IMR-90 (cell line): ENCODE measurements around the gene LDLRAD4. TPM values are rescaled to one million over a fixed set of nuclear protein-coding genes. Genes with fewer than 3 reads are reported as not detected.

ENCODE experiments used
- ATAC-seq: fragments of 200-7000 bp; cut with Tn5 transposase; 2 replicates; pipeline ENCODE4 v1.9.1; 2020; ENCODE audit warnings: low read depth, mild to moderate bottlenecking, moderate library complexity
- BruUV-seq: library from RNA; stranded (reverse); fragments of 400-500 nt; replicated peaks from 2 replicates; lab custom pipeline; 2021; lab: Mats Ljungman, UMichigan
- CTCF ChIA-PET: fragments of 300-600 bp; formaldehyde crosslinking; extraction: SDS; loops from one replicate; lab custom pipeline; 2021; ENCODE audit warnings: antibody characterized with exemption; lab: Yijun Ruan, JAX
- POLR2A ChIA-PET: fragments of 300-600 bp; sonication (Branson Sonifier 250); formaldehyde crosslinking; loops from one replicate; lab custom pipeline; 2022; ENCODE audit warnings: antibody characterized with exemption; ENCODE audit not compliant: unreplicated experiment; lab: Charles Lee
- DNase-seq: peaks from one replicate; pipeline ENCODE4 v3.0.0; 2013
- H2AFZ ChIP-seq: replicated peaks from 2 replicates; pipeline ENCODE3; 2013; ENCODE audit warnings: low read length, mild to moderate bottlenecking; ENCODE audit not compliant: poor library complexity
- H2AK5ac ChIP-seq: 2 replicates; pipeline ENCODE4 v1.6.1; 2013; ENCODE audit warnings: low read depth, low read length, inconsistent platforms
- H2AK9ac ChIP-seq: replicated peaks from 2 replicates; pipeline ENCODE3; 2013; ENCODE audit warnings: mild to moderate bottlenecking, low read depth, low read length, moderate library complexity; ENCODE audit not compliant: poor library complexity
- H2BK120ac ChIP-seq: 2 replicates; pipeline ENCODE4 v1.6.1; 2013; ENCODE audit warnings: low read depth, low read length, inconsistent platforms
- H2BK15ac ChIP-seq: 3 replicates; pipeline ENCODE4 v1.6.1; 2013; ENCODE audit warnings: low read depth, low read length, inconsistent platforms
- H2BK20ac ChIP-seq: 2 replicates; pipeline ENCODE4 v1.6.1; 2013; ENCODE audit warnings: low read depth, mild to moderate bottlenecking, inconsistent platforms, low read length, moderate library complexity
- H2BK5ac ChIP-seq: 2 replicates; pipeline ENCODE4 v1.6.1; 2013; ENCODE audit warnings: mild to moderate bottlenecking, low read depth, low read length, inconsistent platforms; ENCODE audit not compliant: poor library complexity, severe bottlenecking
- H3K14ac ChIP-seq: replicated peaks from 2 replicates; pipeline ENCODE4 v1.6.1; 2013; ENCODE audit warnings: low read depth, low read length, inconsistent platforms
- H3K18ac ChIP-seq: 2 replicates; pipeline ENCODE4 v1.6.1; 2013; ENCODE audit warnings: low read depth, low read length, control low read depth
- H3K23ac ChIP-seq: 2 replicates; pipeline ENCODE4 v1.6.1; 2013; ENCODE audit warnings: low read depth, low read length, inconsistent platforms
- H3K27ac ChIP-seq: 2 replicates; pipeline ENCODE4 v1.5.1; 2013; ENCODE audit warnings: mild to moderate bottlenecking, control low read depth, low read length; ENCODE audit not compliant: insufficient read depth
- H3K27me3 ChIP-seq: 2 replicates; pipeline ENCODE4 v1.6.1; 2013; ENCODE audit warnings: low read length; ENCODE audit not compliant: control insufficient read depth, insufficient read depth
- H3K36me3 ChIP-seq: 2 replicates; pipeline ENCODE4 v1.6.1; 2013; ENCODE audit warnings: low read length, mixed read lengths; ENCODE audit not compliant: control insufficient read depth, insufficient read depth
- H3K4ac ChIP-seq: 2 replicates; pipeline ENCODE4 v1.6.1; 2013; ENCODE audit warnings: low read depth, low read length, inconsistent platforms
- H3K4me1 ChIP-seq: 2 replicates; pipeline ENCODE4 v1.6.1; 2013; ENCODE audit warnings: low read length, mixed read lengths; ENCODE audit not compliant: control insufficient read depth, insufficient read depth
- H3K4me2 ChIP-seq: 2 replicates; pipeline ENCODE4 v1.6.1; 2013; ENCODE audit warnings: low read depth, mild to moderate bottlenecking, control low read depth, low read length, moderate library complexity
- H3K4me3 ChIP-seq: 2 replicates; pipeline ENCODE4 v1.5.1; 2013; ENCODE audit warnings: low read depth, mild to moderate bottlenecking, control low read depth, low read length, moderate library complexity; ENCODE audit not compliant: insufficient read depth
- H3K56ac ChIP-seq: 2 replicates; pipeline ENCODE4 v1.6.1; 2013; ENCODE audit warnings: low read length, inconsistent platforms; ENCODE audit not compliant: insufficient read depth; ENCODE audit errors: extremely low read depth
- H3K79me1 ChIP-seq, 2 experiments: 2 replicates each; pipeline ENCODE4 v1.6.1; 2013; ENCODE audit warnings: low read length in 2 of 2, inconsistent platforms in 1 of 2, low read depth in 1 of 2
- H3K9ac ChIP-seq: 2 replicates; pipeline ENCODE4 v1.6.1; 2013; ENCODE audit warnings: low read depth, low read length, control low read depth
- H3K9me1 ChIP-seq: 2 replicates; pipeline ENCODE4 v1.6.1; 2013; ENCODE audit warnings: low read length, inconsistent platforms; ENCODE audit not compliant: insufficient read depth
- H3K9me3 ChIP-seq: 2 replicates; pipeline ENCODE4 v1.6.1; 2013; ENCODE audit warnings: low read length; ENCODE audit not compliant: control insufficient read depth, insufficient read depth
- H4K20me1 ChIP-seq: 2 replicates; pipeline ENCODE4 v1.6.1; 2013; ENCODE audit warnings: low read length, inconsistent platforms; ENCODE audit not compliant: insufficient read depth
- H4K5ac ChIP-seq: 2 replicates; pipeline ENCODE4 v1.6.1; 2013; ENCODE audit warnings: mild to moderate bottlenecking, low read depth, low read length, control low read depth
- H4K8ac ChIP-seq, 2 experiments: 2 replicates each; pipeline ENCODE4 v1.6.1; 2013; ENCODE audit warnings: low read depth in 2 of 2, low read length in 2 of 2, control low read depth in 1 of 2, inconsistent platforms in 1 of 2
- H4K91ac ChIP-seq: 2 replicates; pipeline ENCODE4 v1.6.1; 2013; ENCODE audit warnings: low read depth, low read length, inconsistent platforms; ENCODE audit not compliant: insufficient read depth
- BHLHE40 ChIP-seq: fragments of 150-350 bp; IDR thresholded peaks from 2 replicates; pipeline ENCODE4 v1.6.1; 2016; ENCODE audit warnings: mild to moderate bottlenecking, low read depth, low read length
- CEBPB ChIP-seq: IDR thresholded peaks from 2 replicates; pipeline ENCODE4 v1.6.1; 2012; ENCODE audit warnings: low read depth, low read length, improper control_type of control experiment
- CHD1 ChIP-seq: IDR thresholded peaks from 2 replicates; pipeline ENCODE4 v1.6.1; 2012; ENCODE audit warnings: low read depth, low read length, improper control_type of control experiment
- CTCF ChIP-seq: conservative IDR thresholded peaks from 2 replicates; pipeline ENCODE4 v1.5.1; 2012; ENCODE audit warnings: mild to moderate bottlenecking, low read depth, low read length, improper control_type of control experiment
- ELK1 ChIP-seq: fragments of 150-350 bp; IDR thresholded peaks from 2 replicates; pipeline ENCODE4 v1.6.1; 2016; ENCODE audit warnings: low read depth, mild to moderate bottlenecking, low read length, moderate library complexity, borderline replicate concordance
- MAFK ChIP-seq: IDR thresholded peaks from 2 replicates; pipeline ENCODE4 v1.6.1; 2012; ENCODE audit warnings: low read depth, low read length, improper control_type of control experiment
- MAZ ChIP-seq: IDR thresholded peaks from 2 replicates; pipeline ENCODE4 v1.6.1; 2012; ENCODE audit warnings: low read depth, mild to moderate bottlenecking, low read length, improper control_type of control experiment, moderate library complexity, borderline replicate concordance
- MXI1 ChIP-seq: IDR thresholded peaks from 2 replicates; pipeline ENCODE4 v1.6.1; 2012; ENCODE audit warnings: low read depth, mild to moderate bottlenecking, low read length, moderate library complexity, borderline replicate concordance
- NFE2L2 ChIP-seq: fragments of 150-350 bp; IDR thresholded peaks from 2 replicates; pipeline ENCODE4 v1.6.1; 2016; ENCODE audit warnings: low read depth, mild to moderate bottlenecking, low read length
- POLR2A ChIP-seq: IDR thresholded peaks from 2 replicates; pipeline ENCODE4 v1.6.1; 2012; ENCODE audit warnings: mild to moderate bottlenecking, low read depth, low read length
- RCOR1 ChIP-seq: IDR thresholded peaks from 2 replicates; pipeline ENCODE4 v1.6.1; 2012; ENCODE audit warnings: mild to moderate bottlenecking, low read length, improper control_type of control experiment; ENCODE audit not compliant: insufficient replicate concordance
- SMC3 ChIP-seq: fragments of 150-350 bp; IDR thresholded peaks from 2 replicates; pipeline ENCODE4 v1.6.1; 2016; ENCODE audit warnings: low read depth, mild to moderate bottlenecking, antibody characterized with exemption, low read length, moderate library complexity
- USF2 ChIP-seq: fragments of 150-350 bp; IDR thresholded peaks from 2 replicates; pipeline ENCODE4 v1.6.1; 2017; ENCODE audit warnings: mild to moderate bottlenecking, antibody characterized with exemption, low read length, low read depth
- WGBS, 2 experiments: methylation state at CpG; one replicate each; pipeline versions ENCODE4 v1.1.5 to v1.1.7; 2013; ENCODE audit warnings: missing lambda C conversion rate in 2 of 2; ENCODE audit not compliant: insufficient read length in 1 of 2; ENCODE audit errors: extremely low coverage in 2 of 2; 5-methylcytosine and 5-hydroxymethylcytosine counted together
- dilution Hi-C: fragments of 300-500 bp; cut with HindIII; formaldehyde crosslinking; loops from one replicate; pipeline ENCODE4 v1.14.3; 2018; ENCODE audit warnings: low sequenced_read_pairs; ENCODE audit not compliant: unreplicated experiment
- in situ Hi-C: fragments of 300-500 bp; cut with MboI; formaldehyde crosslinking; loops from 3 replicates; pipeline ENCODE4 v1.14.3; 2019; ENCODE audit warnings: low sequenced_read_pairs, inconsistent platforms, mixed read lengths
- intact Hi-C: fragments of 100-400 bp; cut with micrococcal nuclease; formaldehyde crosslinking; loops from 2 replicates; pipeline ENCODE4 v1.10.0; 2022
- polyA plus RNA-seq, 3 experiments: library from polyadenylated mRNA; depleted of rRNA; stranded (reverse); fragments of >200 nt; gene quantifications; 2 replicates each; pipeline ENCODE4 v1.2.3, GENCODE V29; 2012; ENCODE audit warnings: low replicate concordance in 1 of 3
- total RNA-seq: library from RNA; depleted of rRNA; stranded (reverse); fragments of >200 nt; gene quantifications from 2 replicates; pipeline ENCODE4 v1.2.3, GENCODE V29; 2012

Gene LDLRAD4
- total and polyA plus RNA-seq, 2 of the 4 experiments (the other 2 are of a cell fraction) = not detected

GRCh38 chr18:13542520-13542847, 323.9 kb downstream of the LDLRAD4 start:
- H3K36me3 ChIP-seq = no peaks in the 10 kb centered on the region
- H2AK5ac ChIP-seq = no peak overlapping the region
- no TSS peak for BruUV-seq
- ChIA-PET POLR2A (no interaction called here), CTCF (no interaction called here)
- H3K18ac ChIP-seq = no peak overlapping the region
- H3K14ac ChIP-seq = no peak overlapping the region
- H4K5ac ChIP-seq = no peak overlapping the region
- no peak overlapping the region for H3K4ac ChIP-seq
- no peak overlapping the region for H2AK9ac ChIP-seq
- no peak overlapping the region for H3K4me3 ChIP-seq
- no peak overlapping the region for H2BK20ac ChIP-seq
- DNase-seq (no peak), ATAC-seq (no peak)
- no peak overlapping the region for H3K23ac ChIP-seq
- dilution Hi-C loops (no loop called here), intact Hi-C loops (no loop called here), in situ Hi-C loops (no loop called here)
- no peak for TF ChIP-seq SMC3
- TF ChIP-seq CEBPB = no peak
- TF ChIP-seq ELK1 = no peak
- no peak for TF ChIP-seq RCOR1
- no peak for TF ChIP-seq MAFK
- TF ChIP-seq MAZ = no peak
- TF ChIP-seq MXI1 = no peak
- TF ChIP-seq POLR2A = no peak
- TF ChIP-seq BHLHE40 = no peak
- TF ChIP-seq NFE2L2 = no peak
- no peak for TF ChIP-seq CHD1
- TF ChIP-seq CTCF = no peak
- no peak for TF ChIP-seq USF2
- no peak overlapping the region for H4K8ac ChIP-seq
- no peak overlapping the region for H3K9ac ChIP-seq
- no peak overlapping the region for H3K27ac ChIP-seq
- H3K9me3 ChIP-seq = no peaks in the 10 kb centered on the region
- no peaks in the 10 kb centered on the region for H3K4me1 ChIP-seq
- H2BK5ac ChIP-seq = no peak overlapping the region
- no peaks in the 10 kb centered on the region for H3K79me1 ChIP-seq
- WGBS, 2 experiments = no CpG with 5 or more reads among the region's 7 CpGs
- no peak overlapping the region for H2BK15ac ChIP-seq
- H3K4me2 ChIP-seq = no peak overlapping the region
- H4K20me1 ChIP-seq = no peaks in the 10 kb centered on the region
- peaks cover 2% of the 10 kb centered on the region for H3K27me3 ChIP-seq
- no peak overlapping the region for H2BK120ac ChIP-seq
- no peaks in the 10 kb centered on the region for H3K9me1 ChIP-seq
- no peak overlapping the region for H2AFZ ChIP-seq
- no peak overlapping the region for H4K91ac ChIP-seq
- H3K56ac ChIP-seq = no peak overlapping the region
